Measurements from ENCODE around the gene DEPP1. TPM values are rescaled to one million over a fixed set of nuclear protein-coding genes. Genes with fewer than 3 reads are reported as not detected.

DEPP1 gene
- total RNA-seq, 4 donors from 2014 or later = 48.3 to 428 (median 103) TPM

- 68 to 70% methylated on average over 2 to 4 of the region's 9 CpGs for WGBS, 2 donors (ENCODE audit: low coverage in 1 of 2)
- ATAC-seq = no peak
- Histone ChIP-seq H3K9me3 (no peaks in the 10 kb centered on the region), H3K27me3 (no peaks in the 10 kb centered on the region), H3K4me3 (no peak overlapping the region), H3K27ac (peak overlapping the region in 2 of 4 donors; percentile 5 to 72), H3K4me1 (peaks cover 0 to 43% (median 15%) of the 10 kb centered on the region in 3 donors), H3K36me3 (no peaks in the 10 kb centered on the region)
- no peak for TF ChIP-seq POLR2A (IDR thresholded peaks at IDR 0.05)
- TF ChIP-seq EP300 (IDR thresholded peaks at IDR 0.05) = no peak
- TF ChIP-seq POLR2AphosphoS5 (IDR thresholded peaks at IDR 0.05) = no peak
- TF ChIP-seq CTCF (IDR thresholded peaks at IDR 0.05) = no peak
Measured at GRCh38 chr10:44933451-44934321, 44.9 kb downstream of the DEPP1 start.

- peak overlapping the region in 1 of 4 donors; percentile 72 for H3K27ac ChIP-seq
- no peaks in the 10 kb centered on the region for H3K9me3 ChIP-seq
- 40% methylated on average over 1 of the region's 10 CpGs; no CpG with 5 or more reads in 1 of the 2 donors for WGBS, 2 donors (ENCODE audit: low coverage in 1 of 2)
- no peak overlapping the region for H3K4me3 ChIP-seq
- H3K4me1 ChIP-seq = peaks cover 0 to 43% (median 15%) of the 10 kb centered on the region in 3 donors
- H3K36me3 ChIP-seq = no peaks in the 10 kb centered on the region
- peak; percentile 93 for ATAC-seq
- TF ChIP-seq POLR2A (IDR thresholded peaks at IDR 0.05) (no peak), POLR2AphosphoS5 (IDR thresholded peaks at IDR 0.05) (no peak), EP300 (IDR thresholded peaks at IDR 0.05) (no peak), CTCF (IDR thresholded peaks at IDR 0.05) (peak in 3 of 4 experiments; percentile 91 to 98 (median 95))
- no peaks in the 10 kb centered on the region for H3K27me3 ChIP-seq
Measured at GRCh38 chr10:44932517-44933450, 45.8 kb downstream of the DEPP1 start.

- peaks cover 0 to 46% (median 15%) of the 10 kb centered on the region in 3 donors for H3K4me1 ChIP-seq
- WGBS, 2 donors (ENCODE audit: low coverage in 1 of 2) = 90% methylated on average over 2 of the region's 10 CpGs; no CpG with 5 or more reads in 1 of the 2 donors
Measured at GRCh38 chr10:44931621-44932516, 46.7 kb downstream of the DEPP1 start.

More at GRCh38 chr10:44931621-44932516, 46.7 kb downstream of the DEPP1 start:
- no peaks in the 10 kb centered on the region for H3K27me3 ChIP-seq
- H3K4me3 ChIP-seq = no peak overlapping the region
- no peak for ATAC-seq
- H3K36me3 ChIP-seq = no peaks in the 10 kb centered on the region
- H3K27ac ChIP-seq = peak overlapping the region in 1 of 4 donors; percentile 72
- no peaks in the 10 kb centered on the region for H3K9me3 ChIP-seq
- TF ChIP-seq POLR2A (IDR thresholded peaks at IDR 0.05) (no peak), CTCF (IDR thresholded peaks at IDR 0.05) (no peak), EP300 (IDR thresholded peaks at IDR 0.05) (no peak), POLR2AphosphoS5 (IDR thresholded peaks at IDR 0.05) (no peak)
